K562 (cell line): Measurements from ENCODE around the gene OR1B1. TPM values are rescaled to one million over a fixed set of nuclear protein-coding genes. Genes with fewer than 3 reads are reported as not detected.
A peak's percentile ranks its signal among the peaks of the same experiment; 100 is the strongest.

Experiments
- ATAC-seq: fragments of 200-7000 bp; cut with Tn5 transposase; 3 replicates; pipeline ENCODE4 v1.9.1; 2020; ENCODE audit warnings: moderate library complexity
- BruUV-seq: library from RNA; stranded (reverse); fragments of 400-500 nt; replicated peaks from 2 replicates; lab custom pipeline; 2021; lab: Mats Ljungman, UMichigan
- CTCF ChIA-PET: fragments of 300-600 bp; formaldehyde crosslinking; extraction: SDS; loops from one replicate; lab custom pipeline; 2021; ENCODE audit warnings: low intra/inter-chr PET ratio; lab: Yijun Ruan, JAX
- POLR2A ChIA-PET: fragments of 300-600, 350-650 bp; sonication (Branson Sonifier 250); formaldehyde crosslinking; extraction: SDS; loops from one replicate; lab custom pipeline; 2021; ENCODE audit warnings: antibody characterized with exemption, inconsistent platforms; lab: Yijun Ruan, JAX
- DNase-seq, 4 experiments: peaks; one replicate each; pipeline versions ENCODE4 v3.0.0 to v3.0.0-alpha.2; 2011 to 2018; ENCODE audit warnings: low spot score in 3 of 4, mixed read lengths in 3 of 4; ENCODE audit errors: extremely low read depth in 1 of 4
- FAIRE-seq: peaks from 2 replicates; lab custom pipeline; 2011; peaks lifted over from hg19 to GRCh38; lab: Jason Lieb, UNC
- H2AFZ ChIP-seq: 2 replicates; pipeline ENCODE4 v1.6.0; 2011; ENCODE audit warnings: low read depth, low read length, control low read depth, inconsistent platforms
- H3K27ac ChIP-seq: fragments of 200-600 bp; 3 replicates; pipeline ENCODE4 v1.8.0; 2011; ENCODE audit warnings: low read depth, mild to moderate bottlenecking, control low read depth, inconsistent platforms, low read length, moderate library complexity, mixed read lengths; ENCODE audit errors: extremely low read depth
- H3K27me3 ChIP-seq, 2 experiments: fragments of 300-600 bp in 1 of 2; 2 replicates in 1 of 2; 3 replicates in 1 of 2; pipeline versions ENCODE4 v1.6.0 to v1.8.0; 2011; ENCODE audit warnings: inconsistent platforms in 2 of 2, low read length in 2 of 2, mild to moderate bottlenecking in 1 of 2, mixed read lengths in 1 of 2, moderate library complexity in 1 of 2; ENCODE audit not compliant: control insufficient read depth in 2 of 2, insufficient read depth in 2 of 2
- H3K36me3 ChIP-seq: fragments of 300-600 bp; 3 replicates; pipeline ENCODE4 v1.8.0; 2011; ENCODE audit warnings: mild to moderate bottlenecking, low read length, inconsistent platforms; ENCODE audit not compliant: control insufficient read depth, insufficient read depth
- H3K4me1 ChIP-seq, 2 experiments: fragments of 200-600 bp in 1 of 2; replicated peaks in 1 of 2; 2 replicates in 1 of 2; 3 replicates in 1 of 2; pipeline versions ENCODE4 v1.5.1 to v1.8.0; 2011; ENCODE audit warnings: inconsistent platforms in 2 of 2, low read length in 2 of 2, mild to moderate bottlenecking in 1 of 2, mixed read lengths in 1 of 2, moderate library complexity in 1 of 2; ENCODE audit not compliant: control insufficient read depth in 2 of 2, insufficient read depth in 2 of 2
- H3K4me2 ChIP-seq: 2 replicates; pipeline ENCODE4 v1.6.1; 2011; ENCODE audit warnings: low read length, control low read depth, inconsistent platforms, mixed read lengths; ENCODE audit not compliant: insufficient read depth
- H3K4me3 ChIP-seq: fragments of 200-600 bp; sonication (generic), shearing (Covaris generic); 2 replicates; pipeline ENCODE4 v1.5.1; 2016; ENCODE audit warnings: control low read depth, inconsistent platforms
- H3K79me2 ChIP-seq: fragments of 200-600 bp; 3 replicates; pipeline ENCODE4 v1.8.0; 2011; ENCODE audit warnings: low read length, inconsistent platforms; ENCODE audit not compliant: control insufficient read depth, insufficient read depth
- H3K9ac ChIP-seq, 2 experiments: 2 replicates each; pipeline versions ENCODE4 v1.6.0 to v1.6.1; 2011; ENCODE audit warnings: low read depth in 2 of 2, low read length in 2 of 2, control low read depth in 1 of 2, inconsistent platforms in 1 of 2, mild to moderate bottlenecking in 1 of 2, mixed read lengths in 1 of 2; ENCODE audit not compliant: insufficient read depth in 1 of 2
- H3K9me1 ChIP-seq: one replicate; pipeline ENCODE4 v1.6.0; 2011; ENCODE audit warnings: inconsistent platforms, mild to moderate bottlenecking, low read length, moderate library complexity; ENCODE audit not compliant: control insufficient read depth, insufficient read depth
- H3K9me3 ChIP-seq: replicated peaks from 2 replicates; pipeline ENCODE4 v1.5.1; 2011; ENCODE audit warnings: low read depth, low read length, inconsistent platforms; ENCODE audit not compliant: control insufficient read depth, insufficient read depth
- H4K20me1 ChIP-seq: replicated peaks from 2 replicates; pipeline ENCODE4 v1.6.1; 2011; ENCODE audit warnings: low read length, inconsistent platforms, mixed read lengths; ENCODE audit not compliant: control insufficient read depth, insufficient read depth
- ARID1B ChIP-seq: fragments of 450-650 bp; IDR thresholded peaks from 2 replicates; pipeline ENCODE4 v1.6.1; 2016; ENCODE audit warnings: antibody characterized with exemption, mild to moderate bottlenecking, inconsistent platforms
- C11orf30 ChIP-seq: fragments of 450-650 bp; IDR thresholded peaks from 2 replicates; pipeline ENCODE4 v1.6.1; 2016; ENCODE audit warnings: low read depth, mild to moderate bottlenecking
- EP400 ChIP-seq: fragments of 450-650 bp; IDR thresholded peaks from 2 replicates; pipeline ENCODE4 v1.6.1; 2017; ENCODE audit warnings: antibody characterized with exemption, mild to moderate bottlenecking, moderate library complexity
- MIER1 ChIP-seq: fragments of 450-650 bp; IDR thresholded peaks from 2 replicates; pipeline ENCODE4 v1.6.1; 2016; ENCODE audit warnings: antibody characterized with exemption, mild to moderate bottlenecking, low read depth
- NFIC ChIP-seq: fragments of 450-650 bp; IDR thresholded peaks from 2 replicates; pipeline ENCODE4 v1.6.1; 2017; ENCODE audit warnings: mild to moderate bottlenecking, inconsistent platforms
- NRF1 ChIP-seq, 2 experiments: fragments of 450-650 bp; IDR thresholded peaks in 1 of 2; conservative IDR thresholded peaks in 1 of 2; 2 replicates each; pipeline ENCODE4 v1.6.1; 2014; ENCODE audit warnings: mild to moderate bottlenecking in 2 of 2
- PTBP1 ChIP-seq: fragments of 200-400 bp; formaldehyde crosslinking; IDR thresholded peaks from 2 replicates; pipeline ENCODE4 v1.6.1; 2017; ENCODE audit warnings: low read depth, low read length
- RAD21 ChIP-seq, 2 experiments: fragments of 250-450 bp in 1 of 2; fragments of 450-650 bp in 1 of 2; sonication (Bioruptor Pico) in 1 of 2; formaldehyde crosslinking in 1 of 2; IDR thresholded peaks in 1 of 2; conservative IDR thresholded peaks in 1 of 2; 2 replicates each; pipeline versions ENCODE4 v1.4.0 to v1.8.0; 2020 to 2022; ENCODE audit warnings: mild to moderate bottlenecking in 2 of 2, moderate library complexity in 1 of 2
- RBM39 ChIP-seq: fragments of 200-400 bp; formaldehyde crosslinking; optimal IDR thresholded peaks from 2 replicates; pipeline ENCODE3; 2018; ENCODE audit warnings: low read depth, low read length
- SETDB1 ChIP-seq: IDR thresholded peaks from one replicate; pipeline ENCODE4 v1.6.1; 2012; ENCODE audit warnings: low read length, control low read depth, inconsistent platforms
- SP1 ChIP-seq: sonication (generic); formaldehyde crosslinking; IDR thresholded peaks from 2 replicates; pipeline ENCODE4 v1.8.1; 2022; ENCODE audit warnings: mild to moderate bottlenecking, missing genetic modification reagents
- SUPT5H ChIP-seq: fragments of 450-650 bp; IDR thresholded peaks from 2 replicates; pipeline ENCODE4 v1.6.1; 2016
- ZBTB1 ChIP-seq: sonication (generic); formaldehyde crosslinking; IDR thresholded peaks from 2 replicates; pipeline ENCODE4 v1.8.1; 2023; ENCODE audit warnings: missing genetic modification reagents, low read depth, mild to moderate bottlenecking, borderline replicate concordance
- ZNF253 ChIP-seq: fragments of 250-450 bp; sonication (Bioruptor Pico); conservative IDR thresholded peaks from 2 replicates; pipeline ENCODE4 v1.6.1; 2021; ENCODE audit warnings: mild to moderate bottlenecking
- WGBS: fragments of 100-300 bp; shearing (Covaris generic); methylation state at CpG from one replicate; pipeline ENCODE4 v1.1.6; 2016; ENCODE audit warnings: low coverage, mixed read lengths; ENCODE audit not compliant: insufficient coverage; ENCODE audit errors: missing lambda C conversion rate; 5-methylcytosine and 5-hydroxymethylcytosine counted together
- in situ Hi-C: fragments of 300-500 bp; cut with MboI; formaldehyde crosslinking; loops from 4 replicates; pipeline ENCODE4 v1.15.0; 2018; ENCODE audit warnings: inconsistent platforms, mixed read lengths
- intact Hi-C: fragments of 100-400 bp; cut with micrococcal nuclease; formaldehyde crosslinking; loops from 2 replicates; pipeline ENCODE4 v1.14.2; 2022
- polyA plus RNA-seq, 8 experiments: library from polyadenylated mRNA; depleted of rRNA in 4 of 8; stranded (reverse) in 5 of 8; unstranded in 3 of 8; fragments of >200 nt; fragmentation: Nextera tagmentation in 2 of 8; fragmentation: Illumina TruSeq in 1 of 8; extraction: Ambion mirVana in 2 of 8; extraction: Trizol in 1 of 8; gene quantifications; 2 replicates each; pipeline versions ENCODE4 v1.2.1 to v1.2.3, GENCODE V29; 2011 to 2014; ENCODE audit warnings: inconsistent platforms in 1 of 8, missing spikeins in 1 of 8
- total RNA-seq, 7 experiments: library from RNA; depleted of rRNA in 6 of 7; stranded (reverse); fragments of >200 nt in 6 of 7; fragmentation: Illumina TruSeq in 2 of 7; extraction: Trizol in 2 of 7; gene quantifications; 2 replicates each; pipeline versions ENCODE4 v1.2.1 to v1.2.3, GENCODE V29; 2011 to 2021; ENCODE audit warnings: low replicate concordance in 1 of 7
- TF ChIP-seq, protein P1 (sequence below): IDR thresholded peaks from 2 replicates; pipeline ENCODE4 v1.6.1; 2012; ENCODE audit warnings: low read depth, low read length, improper control_type of control experiment, borderline replicate concordance
- TF ChIP-seq, protein P2 (sequence below): fragments of 150-350 bp; conservative IDR thresholded peaks from 2 replicates; pipeline ENCODE4 v1.6.1; 2014; ENCODE audit warnings: low read length
- TF ChIP-seq, protein P3 (sequence below): fragments of 450-650 bp; formaldehyde crosslinking; IDR thresholded peaks from 2 replicates; pipeline ENCODE4 v1.4.0; 2022; ENCODE audit warnings: missing genetic modification characterization
- TF ChIP-seq, protein P4 (sequence below), 2 experiments: fragments of 450-650 bp in 1 of 2; sonication (generic) in 1 of 2; formaldehyde crosslinking; conservative IDR thresholded peaks; 2 replicates each; pipeline versions ENCODE4 v1.4.0 to v1.8.1; 2020 to 2022; ENCODE audit warnings: mild to moderate bottlenecking in 1 of 2, missing genetic modification reagents in 1 of 2

OR1B1 gene
- total and polyA plus RNA-seq, 9 of the 15 experiments (the other 6 are each of a cell fraction or from before 2014, with no cell fraction given): not detected

- 19% methylated on average over 3 of the region's 3 CpGs for WGBS
- intact Hi-C loops: no loop called here
- ChIA-PET POLR2A (no interaction called here), CTCF (no interaction called here)
- peak overlapping the region; percentile 88 for H2AFZ ChIP-seq
- DNase-seq: peak; percentile 22 to 64 (median 40)
- no TSS peak for BruUV-seq
- H3K4me3 ChIP-seq: no peak overlapping the region
- H3K27me3 ChIP-seq: no peaks in the 10 kb centered on the region
- no peaks in the 10 kb centered on the region for H3K79me2 ChIP-seq
- peak overlapping the region; percentile 68 for H3K27ac ChIP-seq
- no peaks in the 10 kb centered on the region for H4K20me1 ChIP-seq
- peak; percentile 89 for ATAC-seq
- in situ Hi-C loops: no loop called here
- no peaks in the 10 kb centered on the region for H3K36me3 ChIP-seq
- peaks cover 2% of the 10 kb centered on the region for H3K9me3 ChIP-seq
- H3K9me1 ChIP-seq: no peaks in the 10 kb centered on the region
- peak; percentile 85 for FAIRE-seq
- 0 out of 4 replicates have a peak overlapping the region, but pooled peaks of 1 of the 2 experiments have one; percentile 22 for H3K9ac ChIP-seq
- peaks cover 0 to 13% of the 10 kb centered on the region in 2 experiments; a peak in 2 of 5 replicates for H3K4me1 ChIP-seq
- no peak overlapping the region for H3K4me2 ChIP-seq
- TF ChIP-seq SUPT5H (no peak), SETDB1 (no peak), RAD21 (CRISPR knock-in tag; conservative IDR thresholded peaks at IDR 0.05 in 1 of 2, IDR thresholded peaks at IDR 0.05 in 1 of 2) (no peak), ZBTB1 (CRISPR knock-in tag) (no peak), RBM39 (no peak), PTBP1 (no peak), ARID1B (peak; percentile 80), MIER1 (no peak), EP400 (peak; percentile 18; the same call in 1 of the 2 replicates), C11orf30 (peak; percentile 92), NFIC (peak; percentile 43; the same call in 1 of the 2 replicates), NRF1 (conservative IDR thresholded peaks at IDR 0.05 in 1 of 2, IDR thresholded peaks at IDR 0.05 in 1 of 2) (no peak), SP1 (CRISPR knock-in tag) (no peak), ZNF253 (CRISPR knock-in tag) (no peak)
- TF ChIP-seq, protein P1, sequence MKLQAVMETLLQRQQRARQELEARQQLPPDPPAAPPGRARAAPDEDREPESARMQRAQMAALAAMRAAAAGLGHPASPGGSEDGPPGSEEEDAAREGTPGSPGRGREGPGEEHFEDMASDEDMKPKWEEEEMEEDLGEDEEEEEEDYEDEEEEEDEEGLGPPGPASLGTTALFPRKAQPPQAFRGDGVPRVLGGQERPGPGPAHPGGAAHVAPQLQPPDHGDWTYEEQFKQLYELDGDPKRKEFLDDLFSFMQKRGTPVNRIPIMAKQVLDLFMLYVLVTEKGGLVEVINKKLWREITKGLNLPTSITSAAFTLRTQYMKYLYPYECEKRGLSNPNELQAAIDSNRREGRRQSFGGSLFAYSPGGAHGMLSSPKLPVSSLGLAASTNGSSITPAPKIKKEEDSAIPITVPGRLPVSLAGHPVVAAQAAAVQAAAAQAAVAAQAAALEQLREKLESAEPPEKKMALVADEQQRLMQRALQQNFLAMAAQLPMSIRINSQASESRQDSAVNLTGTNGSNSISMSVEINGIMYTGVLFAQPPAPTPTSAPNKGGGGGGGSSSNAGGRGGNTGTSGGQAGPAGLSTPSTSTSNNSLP: no peak
- TF ChIP-seq, protein P2, sequence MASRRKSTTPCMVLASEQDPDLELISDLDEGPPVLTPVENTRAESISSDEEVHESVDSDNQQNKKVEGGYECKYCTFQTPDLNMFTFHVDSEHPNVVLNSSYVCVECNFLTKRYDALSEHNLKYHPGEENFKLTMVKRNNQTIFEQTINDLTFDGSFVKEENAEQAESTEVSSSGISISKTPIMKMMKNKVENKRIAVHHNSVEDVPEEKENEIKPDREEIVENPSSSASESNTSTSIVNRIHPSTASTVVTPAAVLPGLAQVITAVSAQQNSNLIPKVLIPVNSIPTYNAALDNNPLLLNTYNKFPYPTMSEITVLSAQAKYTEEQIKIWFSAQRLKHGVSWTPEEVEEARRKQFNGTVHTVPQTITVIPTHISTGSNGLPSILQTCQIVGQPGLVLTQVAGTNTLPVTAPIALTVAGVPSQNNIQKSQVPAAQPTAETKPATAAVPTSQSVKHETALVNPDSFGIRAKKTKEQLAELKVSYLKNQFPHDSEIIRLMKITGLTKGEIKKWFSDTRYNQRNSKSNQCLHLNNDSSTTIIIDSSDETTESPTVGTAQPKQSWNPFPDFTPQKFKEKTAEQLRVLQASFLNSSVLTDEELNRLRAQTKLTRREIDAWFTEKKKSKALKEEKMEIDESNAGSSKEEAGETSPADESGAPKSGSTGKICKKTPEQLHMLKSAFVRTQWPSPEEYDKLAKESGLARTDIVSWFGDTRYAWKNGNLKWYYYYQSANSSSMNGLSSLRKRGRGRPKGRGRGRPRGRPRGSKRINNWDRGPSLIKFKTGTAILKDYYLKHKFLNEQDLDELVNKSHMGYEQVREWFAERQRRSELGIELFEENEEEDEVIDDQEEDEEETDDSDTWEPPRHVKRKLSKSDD: no peak
- TF ChIP-seq, protein P3, sequence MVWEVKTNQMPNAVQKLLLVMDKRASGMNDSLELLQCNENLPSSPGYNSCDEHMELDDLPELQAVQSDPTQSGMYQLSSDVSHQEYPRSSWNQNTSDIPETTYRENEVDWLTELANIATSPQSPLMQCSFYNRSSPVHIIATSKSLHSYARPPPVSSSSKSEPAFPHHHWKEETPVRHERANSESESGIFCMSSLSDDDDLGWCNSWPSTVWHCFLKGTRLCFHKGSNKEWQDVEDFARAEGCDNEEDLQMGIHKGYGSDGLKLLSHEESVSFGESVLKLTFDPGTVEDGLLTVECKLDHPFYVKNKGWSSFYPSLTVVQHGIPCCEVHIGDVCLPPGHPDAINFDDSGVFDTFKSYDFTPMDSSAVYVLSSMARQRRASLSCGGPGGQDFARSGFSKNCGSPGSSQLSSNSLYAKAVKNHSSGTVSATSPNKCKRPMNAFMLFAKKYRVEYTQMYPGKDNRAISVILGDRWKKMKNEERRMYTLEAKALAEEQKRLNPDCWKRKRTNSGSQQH (CRISPR knock-in tag): no peak
- TF ChIP-seq, protein P4, sequence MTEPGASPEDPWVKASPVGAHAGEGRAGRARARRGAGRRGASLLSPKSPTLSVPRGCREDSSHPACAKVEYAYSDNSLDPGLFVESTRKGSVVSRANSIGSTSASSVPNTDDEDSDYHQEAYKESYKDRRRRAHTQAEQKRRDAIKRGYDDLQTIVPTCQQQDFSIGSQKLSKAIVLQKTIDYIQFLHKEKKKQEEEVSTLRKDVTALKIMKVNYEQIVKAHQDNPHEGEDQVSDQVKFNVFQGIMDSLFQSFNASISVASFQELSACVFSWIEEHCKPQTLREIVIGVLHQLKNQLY (CRISPR knock-in tag; conservative IDR thresholded peaks at IDR 0.05): no peak
Measured at GRCh38 chr9:122580360-122580759, 77.1 kb downstream of the OR1B1 start.
